NB4 (cell line): Measurements from ENCODE around the gene TNXB.

Experiments used
- CTCF ChIP-seq: IDR thresholded peaks from one replicate; pipeline ENCODE4 v1.5.1; 2012; ENCODE audit warnings: low read depth, low read length
- MYC ChIP-seq: IDR thresholded peaks from 2 replicates; pipeline ENCODE4 v1.6.1; 2011; ENCODE audit warnings: low read depth, low read length

- TF ChIP-seq MYC (no peak), CTCF (no peak)
Observed at GRCh38 chr6:32132110-32132509, 23.0 kb upstream of the TNXB start.
